GM06990 (cell line): ENCODE data around the gene OR51I2.

ENCODE experiments used
- DNase-seq: peaks from one replicate; pipeline ENCODE4 v3.0.0-alpha.2; 2011; ENCODE audit not compliant: insufficient read length; ENCODE audit errors: extremely low read depth
- H3K27me3 ChIP-seq: replicated peaks from 2 replicates; pipeline ENCODE4 v1.6.0; 2011; ENCODE audit warnings: low read length; ENCODE audit not compliant: control insufficient read depth, insufficient read depth
- H3K36me3 ChIP-seq: 2 replicates; pipeline ENCODE4 v1.5.1; 2011; ENCODE audit warnings: low read length; ENCODE audit not compliant: control insufficient read depth, insufficient read depth
- H3K4me3 ChIP-seq: replicated peaks from 2 replicates; pipeline ENCODE4 v1.5.1; 2011; ENCODE audit warnings: low read depth, mild to moderate bottlenecking, control low read depth, low read length
- CTCF ChIP-seq: IDR thresholded peaks from 2 replicates; pipeline ENCODE4 v1.5.1; 2011; ENCODE audit warnings: low read length, control low read depth, mild to moderate bottlenecking, inconsistent platforms; ENCODE audit not compliant: insufficient read depth, poor library complexity, severe bottlenecking

Gene OR51I2

GRCh38 chr11:5443835-5444393 is 5.2 kb upstream of the OR51I2 start:
- TF ChIP-seq CTCF = no peak

GRCh38 chr11:5449432-5449831 is 309 bp downstream of the OR51I2 start:
- TF ChIP-seq CTCF = no peak
- no peaks in the 10 kb centered on the region for H3K27me3 ChIP-seq
- no peak for DNase-seq

More at GRCh38 chr11:5443835-5444393, 5.2 kb upstream of the OR51I2 start:
- DNase-seq = no peak
- Histone ChIP-seq H3K36me3 (no peaks in the 10 kb centered on the region), H3K27me3 (no peaks in the 10 kb centered on the region), H3K4me3 (no peak overlapping the region)

GRCh38 chr11:5460983-5461621 is 12.0 kb downstream of the OR51I2 start:
- Histone ChIP-seq H3K36me3 (no peaks in the 10 kb centered on the region), H3K27me3 (no peaks in the 10 kb centered on the region)
- DNase-seq = no peak

More at GRCh38 chr11:5449432-5449831, 309 bp downstream of the OR51I2 start:
- Histone ChIP-seq H3K36me3 (no peaks in the 10 kb centered on the region), H3K4me3 (no peak overlapping the region)

GRCh38 chr11:5467527-5467926 is 18.4 kb downstream of the OR51I2 start:
- DNase-seq = no peak
- H3K36me3 ChIP-seq = no peaks in the 10 kb centered on the region
- H3K4me3 ChIP-seq = no peak overlapping the region
- H3K27me3 ChIP-seq = no peaks in the 10 kb centered on the region; the same call in 1 of the 2 replicates
- no peak for TF ChIP-seq CTCF

More at GRCh38 chr11:5460983-5461621, 12.0 kb downstream of the OR51I2 start:
- H3K4me3 ChIP-seq = no peak overlapping the region
- no peak for TF ChIP-seq CTCF

GRCh38 chr11:5473921-5474320 is 24.8 kb downstream of the OR51I2 start:
- no peak for DNase-seq
- no peaks in the 10 kb centered on the region for H3K27me3 ChIP-seq
- H3K4me3 ChIP-seq = no peak overlapping the region
- H3K36me3 ChIP-seq = no peaks in the 10 kb centered on the region
- TF ChIP-seq CTCF = no peak
